H1 (cell line): Measurements from ENCODE around the gene PPP1CB. TPM values are rescaled to one million over a fixed set of nuclear protein-coding genes. Genes with fewer than 3 reads are reported as not detected.

Experiments used
- CTCF ChIA-PET: fragments of 300-600 bp; sonication (Branson Sonifier 250); formaldehyde crosslinking; loops from one replicate; lab custom pipeline; 2021; ENCODE audit not compliant: partially characterized antibody; lab: Charles Lee
- POLR2A ChIA-PET: fragments of 300-600 bp; sonication (Branson Sonifier 250); formaldehyde crosslinking; loops from one replicate; lab custom pipeline; 2021; ENCODE audit warnings: inconsistent platforms; ENCODE audit not compliant: partially characterized antibody; lab: Charles Lee
- DNase-seq, 2 experiments: peaks; one replicate each; pipeline versions ENCODE4 v3.0.0 to v3.0.0-alpha.2; 2010 to 2022; ENCODE audit warnings: low spot score in 2 of 2, low read depth in 1 of 2, mixed read lengths in 1 of 2
- FAIRE-seq: peaks from 2 replicates; lab custom pipeline; 2011; peaks lifted over from hg19 to GRCh38; lab: Jason Lieb, UNC
- H2AFZ ChIP-seq: 2 replicates; pipeline ENCODE4 v1.8.1; 2012; ENCODE audit warnings: low read length, inconsistent platforms
- H2AK5ac ChIP-seq: 2 replicates; pipeline ENCODE4 v1.6.1; 2013; ENCODE audit warnings: low read depth, low read length
- H2BK120ac ChIP-seq: replicated peaks from 2 replicates; pipeline ENCODE3; 2013; ENCODE audit warnings: low read depth, low read length, inconsistent platforms
- H2BK12ac ChIP-seq: 2 replicates; pipeline ENCODE4 v1.6.1; 2013; ENCODE audit warnings: low read depth, low read length
- H2BK15ac ChIP-seq: 2 replicates; pipeline ENCODE4 v1.6.1; 2013; ENCODE audit warnings: low read length
- H2BK20ac ChIP-seq: 2 replicates; pipeline ENCODE4 v1.6.1; 2013; ENCODE audit warnings: low read length
- H2BK5ac ChIP-seq: 2 replicates; pipeline ENCODE4 v1.6.1; 2013; ENCODE audit warnings: low read depth, low read length
- H3K14ac ChIP-seq: 2 replicates; pipeline ENCODE4 v1.6.1; 2013; ENCODE audit warnings: inconsistent platforms; ENCODE audit not compliant: insufficient read length
- H3K18ac ChIP-seq: 2 replicates; pipeline ENCODE4 v1.6.1; 2013; ENCODE audit warnings: low read length; ENCODE audit errors: extremely low read depth
- H3K23ac ChIP-seq: 2 replicates; pipeline ENCODE4 v1.6.1; 2013; ENCODE audit warnings: inconsistent platforms; ENCODE audit not compliant: insufficient read length
- H3K23me2 ChIP-seq: 2 replicates; pipeline ENCODE4 v1.6.1; 2013; ENCODE audit warnings: low read depth, low read length
- H3K27ac ChIP-seq: 2 replicates; pipeline ENCODE4 v1.6.1; 2011; ENCODE audit warnings: low read depth, low read length, inconsistent platforms
- H3K27me3 ChIP-seq, 4 experiments: replicated peaks in 1 of 4; 1 replicate in 1 of 4; 2 replicates in 3 of 4; pipeline versions ENCODE4 v1.6.1 to v1.8.1; 2011 to 2013; ENCODE audit warnings: low read length in 3 of 4, mild to moderate bottlenecking in 3 of 4, inconsistent platforms in 2 of 4, mixed read lengths in 2 of 4, moderate library complexity in 1 of 4; ENCODE audit not compliant: control insufficient read depth in 3 of 4, insufficient read depth in 3 of 4; ENCODE audit errors: extremely low read depth in 1 of 4
- H3K36me3 ChIP-seq, 4 experiments: 2 replicates each; pipeline versions ENCODE4 v1.6.1 to v1.8.1; 2011 to 2013; ENCODE audit warnings: mild to moderate bottlenecking in 4 of 4, low read length in 3 of 4, moderate library complexity in 2 of 4, control low read depth in 1 of 4, inconsistent platforms in 1 of 4; ENCODE audit not compliant: insufficient read depth in 4 of 4, control insufficient read depth in 2 of 4
- H3K4ac ChIP-seq: replicated peaks from 2 replicates; pipeline ENCODE3; 2013; ENCODE audit warnings: low read length, low read depth, mixed read lengths, inconsistent platforms; ENCODE audit not compliant: insufficient read length
- H3K4me1 ChIP-seq, 4 experiments: replicated peaks in 1 of 4; 1 replicate in 1 of 4; 2 replicates in 3 of 4; pipeline versions ENCODE4 v1.6.1 to v1.8.1; 2011 to 2013; ENCODE audit warnings: low read length in 3 of 4, inconsistent platforms in 2 of 4, mixed read lengths in 1 of 4; ENCODE audit not compliant: insufficient read depth in 4 of 4, control insufficient read depth in 3 of 4
- H3K4me2 ChIP-seq, 2 experiments: 2 replicates each; pipeline versions ENCODE4 v1.6.1 to v1.8.1; 2011 to 2013; ENCODE audit warnings: low read depth in 2 of 2, low read length in 2 of 2, control low read depth in 1 of 2, inconsistent platforms in 1 of 2, mild to moderate bottlenecking in 1 of 2; ENCODE audit not compliant: insufficient read depth in 1 of 2
- H3K4me3 ChIP-seq, 4 experiments: fragments of 200-600, 300-600 bp in 1 of 4; sonication (generic), shearing (Covaris generic), sonication (Bioruptor Twin) in 1 of 4; 2 replicates each; pipeline versions ENCODE4 v1.5.1 to v1.8.1; 2011 to 2016; ENCODE audit warnings: low read length in 4 of 4, low read depth in 3 of 4, control low read depth in 2 of 4, inconsistent platforms in 2 of 4, mild to moderate bottlenecking in 2 of 4, mixed read lengths in 1 of 4, moderate library complexity in 1 of 4; ENCODE audit not compliant: insufficient read depth in 2 of 4; ENCODE audit errors: extremely low read depth in 1 of 4
- H3K56ac ChIP-seq: replicated peaks from 2 replicates; pipeline ENCODE3; 2013; ENCODE audit warnings: low read depth, mild to moderate bottlenecking, mixed read lengths, low read length, inconsistent platforms; ENCODE audit not compliant: insufficient read length
- H3K79me1 ChIP-seq: 2 replicates; pipeline ENCODE4 v1.6.1; 2013; ENCODE audit warnings: low read depth, low read length, control low read depth
- H3K79me2 ChIP-seq, 2 experiments: 2 replicates each; pipeline versions ENCODE4 v1.6.1 to v1.8.1; 2012 to 2013; ENCODE audit warnings: low read length in 2 of 2, mild to moderate bottlenecking in 2 of 2, inconsistent platforms in 1 of 2; ENCODE audit not compliant: insufficient read depth in 2 of 2, control insufficient read depth in 1 of 2
- H3K9ac ChIP-seq, 4 experiments: replicated peaks in 1 of 4; 1 replicate in 1 of 4; 2 replicates in 3 of 4; pipeline versions ENCODE4 v1.6.1 to v1.8.1; 2011 to 2013; ENCODE audit warnings: low read depth in 3 of 4, low read length in 3 of 4, control low read depth in 2 of 4, mild to moderate bottlenecking in 2 of 4, moderate library complexity in 2 of 4, inconsistent platforms in 1 of 4; ENCODE audit errors: extremely low read depth in 1 of 4
- H3K9me3 ChIP-seq, 2 experiments: 2 replicates each; pipeline versions ENCODE4 v1.6.1 to v1.8.1; 2012 to 2013; ENCODE audit warnings: mild to moderate bottlenecking in 2 of 2, moderate library complexity in 2 of 2, control low read depth in 1 of 2, inconsistent platforms in 1 of 2, low read depth in 1 of 2, low read length in 1 of 2, mixed read lengths in 1 of 2; ENCODE audit not compliant: insufficient read depth in 2 of 2
- H4K20me1 ChIP-seq, 2 experiments: replicated peaks in 1 of 2; 2 replicates each; pipeline versions ENCODE3 to v1.8.1; 2011 to 2013; ENCODE audit warnings: inconsistent platforms in 2 of 2, low read length in 2 of 2, mild to moderate bottlenecking in 1 of 2; ENCODE audit not compliant: insufficient read depth in 2 of 2, control insufficient read depth in 1 of 2
- H4K5ac ChIP-seq: 2 replicates; pipeline ENCODE4 v1.6.1; 2013; ENCODE audit warnings: low read length, low read depth, mixed read lengths, inconsistent platforms; ENCODE audit not compliant: insufficient read length
- H4K8ac ChIP-seq: 2 replicates; pipeline ENCODE4 v1.8.0; 2013; ENCODE audit warnings: mild to moderate bottlenecking, moderate library complexity, low read length, inconsistent platforms; ENCODE audit not compliant: insufficient read depth; ENCODE audit errors: extremely low read depth
- H4K91ac ChIP-seq: replicated peaks from 2 replicates; pipeline ENCODE3; 2013; ENCODE audit warnings: low read length, mixed read lengths, inconsistent platforms; ENCODE audit not compliant: insufficient read length
- ATF2 ChIP-seq: IDR thresholded peaks from 2 replicates; pipeline ENCODE4 v1.6.1; 2012; ENCODE audit warnings: low read length, inconsistent platforms
- BACH1 ChIP-seq: IDR thresholded peaks from 2 replicates; pipeline ENCODE4 v1.6.1; 2012; ENCODE audit warnings: low read length, improper control_type of control experiment
- CHD1 ChIP-seq: IDR thresholded peaks from 2 replicates; pipeline ENCODE4 v1.6.1; 2012; ENCODE audit warnings: low read depth, low read length, improper control_type of control experiment
- E2F6 ChIP-seq: IDR thresholded peaks from 2 replicates; pipeline ENCODE4 v1.6.1; 2012; ENCODE audit warnings: inconsistent platforms
- KDM1A ChIP-seq: fragments of 200-600, 300-600 bp; sonication (generic); IDR thresholded peaks from 2 replicates; pipeline ENCODE4 v1.7.1; 2016; ENCODE audit warnings: mild to moderate bottlenecking, low read length, borderline replicate concordance
- KDM4A ChIP-seq: IDR thresholded peaks from one replicate; pipeline ENCODE4 v1.7.1; 2012; ENCODE audit warnings: low read depth, mild to moderate bottlenecking, moderate library complexity, low read length, inconsistent platforms; ENCODE audit not compliant: severe bottlenecking
- POU5F1 ChIP-seq: IDR thresholded peaks from 2 replicates; pipeline ENCODE4 v1.6.1; 2011; ENCODE audit warnings: low read depth, mild to moderate bottlenecking, low read length, moderate library complexity
- RXRA ChIP-seq: IDR thresholded peaks from 2 replicates; pipeline ENCODE4 v1.6.1; 2011; ENCODE audit warnings: low read depth, mild to moderate bottlenecking, low read length, moderate library complexity; ENCODE audit not compliant: insufficient read depth
- SAP30 ChIP-seq: fragments of 300-600 bp; sonication (generic); IDR thresholded peaks from 2 replicates; pipeline ENCODE4 v1.7.1; 2012; ENCODE audit warnings: low read length, moderate library complexity, mild to moderate bottlenecking, inconsistent platforms; ENCODE audit not compliant: insufficient read depth, insufficient replicate concordance
- SP2 ChIP-seq: IDR thresholded peaks from 2 replicates; pipeline ENCODE4 v1.6.1; 2012; ENCODE audit warnings: mild to moderate bottlenecking, low read length, inconsistent platforms
- TBP ChIP-seq: IDR thresholded peaks from 2 replicates; pipeline ENCODE4 v1.6.1; 2011; ENCODE audit warnings: low read depth, low read length, improper control_type of control experiment
- ZNF274 ChIP-seq: IDR thresholded peaks from 2 replicates; pipeline ENCODE4 v1.7.0; 2012; ENCODE audit warnings: low read length, borderline replicate concordance; ENCODE audit errors: extremely low read depth
- WGBS, 2 experiments: shearing (Covaris generic) in 1 of 2; methylation state at CpG; one replicate each; pipeline versions ENCODE4 v1.1.6 to v1.1.7; 2013 to 2015; ENCODE audit warnings: low lambda C conversion rate in 2 of 2, mixed read lengths in 2 of 2, inconsistent platforms in 1 of 2, low coverage in 1 of 2, missing lambda C conversion rate in 1 of 2; ENCODE audit not compliant: insufficient replicate concordance in 2 of 2, insufficient coverage in 1 of 2, insufficient read length in 1 of 2; ENCODE audit errors: extremely low coverage in 1 of 2, missing lambda C conversion rate in 1 of 2; 5-methylcytosine and 5-hydroxymethylcytosine counted together
- polyA plus RNA-seq, 7 experiments: library from polyadenylated mRNA; depleted of rRNA in 3 of 7; stranded (reverse) in 5 of 7; unstranded in 2 of 7; fragments of >200 nt in 5 of 7; fragments of 200-250 nt in 2 of 7; gene quantifications; 1 replicate in 5 of 7; 2 replicates in 1 of 7; 4 replicates in 1 of 7; pipeline versions ENCODE4 v1.2.1 to v1.2.3, GENCODE V29; 2011 to 2013; ENCODE audit warnings: missing spikeins in 2 of 7, mixed read lengths in 2 of 7
- total RNA-seq: library from RNA; stranded (reverse); fragmentation: NEBNext Ultra II Directional; extraction: Animal tissue kit (Norgen Biotek cat#: 25700); gene quantifications from 2 replicates; pipeline ENCODE4 v1.2.1, GENCODE V29; 2021

The PPP1CB gene
- total and polyA plus RNA-seq, 2 of the 8 experiments (the other 6 are each of a cell fraction or from before 2014, with no cell fraction given): 30.7 to 158 TPM

DNA sequence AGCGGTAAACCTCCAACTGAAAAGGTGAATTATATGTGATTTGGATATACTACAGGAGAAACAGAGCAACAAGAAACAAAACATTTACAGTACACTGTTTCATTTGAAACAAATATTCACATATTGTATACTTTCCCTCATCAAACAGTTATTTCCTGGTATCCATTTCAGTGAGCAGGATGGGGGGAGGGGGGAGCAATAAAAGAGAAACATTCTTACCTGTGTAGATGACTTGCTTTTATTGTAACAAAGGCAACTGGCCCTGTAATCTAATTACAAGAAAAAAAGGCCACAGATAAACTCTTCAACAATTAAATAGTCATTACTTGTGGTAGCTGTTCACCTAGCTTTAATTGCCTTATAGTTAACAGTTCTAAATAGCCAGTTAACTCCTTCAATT, 3.9 kb upstream of the PPP1CB start:
- Histone ChIP-seq H2BK5ac (no peak overlapping the region), H4K5ac (no peak overlapping the region), H3K4me2 (no peak overlapping the region), H4K20me1 (no peaks in the 10 kb centered on the region), H3K18ac (no peak overlapping the region), H3K56ac (no peak overlapping the region), H4K8ac (no peak overlapping the region), H2BK20ac (no peak overlapping the region), H2BK120ac (no peak overlapping the region), H3K4me3 (no peak overlapping the region), H3K14ac (no peak overlapping the region), H3K79me2 (peaks cover 3 to 8% of the 10 kb centered on the region in 2 experiments; a peak in 3 of 4 replicates), H3K27me3 (no peaks in the 10 kb centered on the region), H3K79me1 (no peaks in the 10 kb centered on the region), H2BK12ac (no peak overlapping the region), H3K4ac (no peak overlapping the region), H2AFZ (no peak overlapping the region), H3K9ac (no peak overlapping the region), H2BK15ac (no peak overlapping the region), H3K9me3 (no peaks in the 10 kb centered on the region), H4K91ac (no peak overlapping the region), H3K23me2 (peaks cover 2% of the 10 kb centered on the region; the same call in 1 of the 2 replicates), H2AK5ac (no peak overlapping the region), H3K36me3 (no peaks in the 10 kb centered on the region), H3K27ac (no peak overlapping the region), H3K23ac (no peak overlapping the region), H3K4me1 (peaks cover 0 to 8% (median 3%) of the 10 kb centered on the region in 4 experiments; a peak in 4 of 7 replicates)
- WGBS, 2 experiments: 93% methylated on average over 1 of the region's 1 CpG; no CpG with 5 or more reads in 1 of the 2 experiments
- DNase-seq (no peak), FAIRE-seq (no peak)
- ChIA-PET CTCF (interaction anchor here (0.8 to 1.2 kb wide), 2 partner anchors 85 to 351 kb away, joined by 3 read pairs; no protein-coding TSS in a partner anchor), POLR2A (interaction anchor here (0.6 to 1.4 kb wide), 3 partner anchors 13 to 59 kb away, joined by 3 read pairs; no protein-coding TSS in a partner anchor)
- TF ChIP-seq SAP30 (no peak), CHD1 (no peak), TBP (no peak), KDM1A (no peak), ATF2 (no peak), ZNF274 (no peak), BACH1 (no peak), POU5F1 (no peak), E2F6 (no peak), RXRA (no peak), SP2 (no peak), KDM4A (no peak)
